ENCODE results near the gene VDAC1. TPM values are rescaled to one million over a fixed set of nuclear protein-coding genes. Genes with fewer than 3 reads are reported as not detected.

Gene VDAC1
- total RNA-seq, 2 donors from 2014 or later: 37.6 to 65.1 TPM

DNA sequence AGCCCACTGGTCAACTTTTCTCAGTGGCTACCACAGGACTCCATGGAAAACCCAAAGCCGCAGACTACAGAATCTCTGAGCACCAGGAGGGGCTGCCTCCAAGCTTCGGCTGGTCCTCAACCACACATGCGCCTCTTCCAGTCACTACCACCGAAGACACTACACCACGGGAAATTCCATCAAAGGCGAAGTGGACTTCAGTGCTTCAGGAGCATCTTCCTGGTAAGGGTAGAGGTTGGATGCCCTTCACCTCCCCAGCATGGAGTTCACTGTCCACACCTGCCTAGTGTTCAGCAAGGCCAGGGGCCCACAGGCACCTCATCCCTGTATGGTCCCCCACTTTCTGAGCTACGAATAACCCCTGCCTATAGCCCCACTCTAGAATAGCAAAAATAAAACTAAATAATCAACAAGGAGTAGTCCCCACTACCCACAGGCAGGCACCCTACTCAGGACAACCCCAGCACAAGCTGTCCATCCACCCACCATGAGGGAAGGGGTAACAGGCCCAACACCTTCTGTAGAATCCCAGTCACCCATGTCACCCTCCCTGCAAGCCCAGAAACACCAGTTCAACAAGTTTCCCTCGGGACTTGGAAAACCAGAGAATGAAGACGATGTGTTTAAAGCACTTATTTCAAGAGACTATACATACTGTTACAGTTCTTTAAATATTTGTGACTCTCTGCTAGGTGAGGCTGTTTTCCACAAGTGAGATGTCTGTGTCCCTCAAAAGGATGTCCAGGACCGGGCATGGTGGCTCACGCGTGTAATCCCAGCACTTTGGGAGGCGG lies 2.6 kb downstream of the VDAC1 start:
- DNase-seq: no peak
- WGBS, 2 donors: 80 to 82% methylated on average over 13 of the region's 13 CpGs
- Histone ChIP-seq H3K36me3 (replicated peaks in 1 of 2; ENCODE audit: insufficient read depth in 1 of 2, low read depth in 2 of 2) (peaks cover 0 to 2% of the 10 kb centered on the region in 2 donors), H3K4me1 (peaks cover 48% of the 10 kb centered on the region), H3K27ac (no peak overlapping the region), H3K4me3 (no peak overlapping the region), H3K9me3 (no peaks in the 10 kb centered on the region), H3K27me3 (no peaks in the 10 kb centered on the region)
- intact Hi-C loops (cut with DNase I): no loop called here
- no peak for ATAC-seq
- TF ChIP-seq CTCF (IDR thresholded peaks at IDR 0.05): no peak
- TF ChIP-seq POLR2A (IDR thresholded peaks at IDR 0.05): no peak

GRCh38 chr5:134000696-134001453 lies 3.9 kb downstream of the VDAC1 start:
- peaks cover 56% of the 10 kb centered on the region for H3K4me1 ChIP-seq

GRCh38 chr5:134000091-134000511 lies 4.7 kb downstream of the VDAC1 start:
- no peak for DNase-seq
- ATAC-seq: no peak
- Histone ChIP-seq H3K4me1 (peaks cover 58% of the 10 kb centered on the region), H3K4me3 (no peak overlapping the region), H3K27me3 (no peaks in the 10 kb centered on the region), H3K9me3 (no peaks in the 10 kb centered on the region), H3K27ac (peak overlapping the region in 2 of 4 donors; percentile 19 to 34), H3K36me3 (replicated peaks in 1 of 2; ENCODE audit: insufficient read depth in 1 of 2, low read depth in 2 of 2) (peaks cover 0 to 2% of the 10 kb centered on the region in 2 donors)
- intact Hi-C loops (cut with DNase I): no loop called here
- WGBS, 2 donors: 75 to 78% methylated on average over 4 to 5 of the region's 5 CpGs
- no peak for TF ChIP-seq CTCF (IDR thresholded peaks at IDR 0.05)
- TF ChIP-seq POLR2A (IDR thresholded peaks at IDR 0.05): no peak

More at GRCh38 chr5:134000696-134001453, 3.9 kb downstream of the VDAC1 start:
- no peaks in the 10 kb centered on the region for H3K9me3 ChIP-seq
- no peak for ATAC-seq
- TF ChIP-seq CTCF (IDR thresholded peaks at IDR 0.05): no peak
- TF ChIP-seq POLR2A (IDR thresholded peaks at IDR 0.05): no peak
- 69 to 79% methylated on average over 5 to 10 of the region's 10 CpGs for WGBS, 2 donors
- no peak for DNase-seq
- intact Hi-C loops (cut with DNase I): no loop called here
- no peaks in the 10 kb centered on the region for H3K27me3 ChIP-seq
- H3K36me3 ChIP-seq (replicated peaks in 1 of 2; ENCODE audit: insufficient read depth in 1 of 2, low read depth in 2 of 2): peaks cover 0 to 2% of the 10 kb centered on the region in 2 donors
- H3K27ac ChIP-seq: peak overlapping the region in 3 of 4 donors; percentile 17 to 34 (median 19)
- no peak overlapping the region for H3K4me3 ChIP-seq

- no peak overlapping the region for H3K4me3 ChIP-seq
- intact Hi-C loops (cut with DNase I): no loop called here
- H3K9me3 ChIP-seq: no peaks in the 10 kb centered on the region
- peaks cover 71% of the 10 kb centered on the region for H3K4me1 ChIP-seq
- H3K27me3 ChIP-seq: no peaks in the 10 kb centered on the region
- H3K36me3 ChIP-seq (replicated peaks in 1 of 2; ENCODE audit: insufficient read depth in 1 of 2, low read depth in 2 of 2): peaks cover 0 to 2% of the 10 kb centered on the region in 2 donors
- no peak for ATAC-seq
- DNase-seq: no peak
- WGBS, 2 donors: 85 to 89% methylated on average over 7 of the region's 7 CpGs
- no peak overlapping the region for H3K27ac ChIP-seq
- TF ChIP-seq POLR2A (IDR thresholded peaks at IDR 0.05) (no peak), CTCF (IDR thresholded peaks at IDR 0.05) (no peak)
Measured at GRCh38 chr5:133998807-133999206, 6.0 kb downstream of the VDAC1 start.

All from body of pancreas (tissue), 4 donors.